ENCODE results near the gene SKIL.

DNA sequence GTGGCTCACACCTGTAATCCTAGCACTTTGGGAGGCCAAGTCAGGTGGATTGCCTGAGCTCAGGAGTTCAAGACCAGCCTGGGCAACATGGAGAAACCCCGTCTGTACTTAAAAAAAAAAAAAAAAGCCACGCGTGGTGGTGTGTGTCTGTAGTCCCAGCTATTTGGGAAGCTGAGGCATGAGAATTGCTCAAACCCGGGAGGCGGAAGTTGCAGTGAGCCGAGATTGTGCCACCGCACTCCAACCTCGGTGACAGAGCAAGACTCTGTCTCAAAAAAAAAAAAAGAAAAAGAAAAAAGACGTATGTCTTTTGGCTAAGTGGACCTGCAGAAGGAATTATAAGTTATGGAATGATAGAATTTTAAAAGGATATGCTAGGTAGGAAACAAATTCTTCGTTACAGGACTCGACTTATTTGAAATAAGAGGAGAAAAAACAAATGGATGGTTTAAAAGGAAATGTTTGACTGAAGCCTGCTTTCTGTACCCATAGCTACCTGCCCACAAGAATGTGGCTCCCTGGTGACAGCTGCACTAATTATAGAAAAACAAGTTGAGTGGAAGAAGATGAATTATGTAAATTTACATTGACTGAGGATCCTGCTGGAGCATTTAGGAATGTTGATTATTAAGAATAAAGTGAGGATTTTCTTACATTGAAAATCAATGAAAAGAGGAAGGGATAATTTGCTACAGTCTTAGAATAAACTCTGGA, 36.0 kb upstream of the SKIL start:
- TF ChIP-seq, protein P1, sequence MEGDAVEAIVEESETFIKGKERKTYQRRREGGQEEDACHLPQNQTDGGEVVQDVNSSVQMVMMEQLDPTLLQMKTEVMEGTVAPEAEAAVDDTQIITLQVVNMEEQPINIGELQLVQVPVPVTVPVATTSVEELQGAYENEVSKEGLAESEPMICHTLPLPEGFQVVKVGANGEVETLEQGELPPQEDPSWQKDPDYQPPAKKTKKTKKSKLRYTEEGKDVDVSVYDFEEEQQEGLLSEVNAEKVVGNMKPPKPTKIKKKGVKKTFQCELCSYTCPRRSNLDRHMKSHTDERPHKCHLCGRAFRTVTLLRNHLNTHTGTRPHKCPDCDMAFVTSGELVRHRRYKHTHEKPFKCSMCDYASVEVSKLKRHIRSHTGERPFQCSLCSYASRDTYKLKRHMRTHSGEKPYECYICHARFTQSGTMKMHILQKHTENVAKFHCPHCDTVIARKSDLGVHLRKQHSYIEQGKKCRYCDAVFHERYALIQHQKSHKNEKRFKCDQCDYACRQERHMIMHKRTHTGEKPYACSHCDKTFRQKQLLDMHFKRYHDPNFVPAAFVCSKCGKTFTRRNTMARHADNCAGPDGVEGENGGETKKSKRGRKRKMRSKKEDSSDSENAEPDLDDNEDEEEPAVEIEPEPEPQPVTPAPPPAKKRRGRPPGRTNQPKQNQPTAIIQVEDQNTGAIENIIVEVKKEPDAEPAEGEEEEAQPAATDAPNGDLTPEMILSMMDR (IDR thresholded peaks at IDR 0.05) = no peak
- TF ChIP-seq ZFX (IDR thresholded peaks at IDR 0.05; ENCODE audit: borderline replicate concordance) = no peak
